GM19438 (cell line): ENCODE measurements around the gene MAGEB1.

Experiments used
- ATAC-seq: cut with Tn5 transposase; IDR thresholded peaks from one replicate; pipeline ENCODE4 v1.9.1; 2021; ENCODE audit warnings: low read depth; ENCODE audit not compliant: unreplicated experiment

Gene MAGEB1, protein sequence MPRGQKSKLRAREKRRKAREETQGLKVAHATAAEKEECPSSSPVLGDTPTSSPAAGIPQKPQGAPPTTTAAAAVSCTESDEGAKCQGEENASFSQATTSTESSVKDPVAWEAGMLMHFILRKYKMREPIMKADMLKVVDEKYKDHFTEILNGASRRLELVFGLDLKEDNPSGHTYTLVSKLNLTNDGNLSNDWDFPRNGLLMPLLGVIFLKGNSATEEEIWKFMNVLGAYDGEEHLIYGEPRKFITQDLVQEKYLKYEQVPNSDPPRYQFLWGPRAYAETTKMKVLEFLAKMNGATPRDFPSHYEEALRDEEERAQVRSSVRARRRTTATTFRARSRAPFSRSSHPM

DNA sequence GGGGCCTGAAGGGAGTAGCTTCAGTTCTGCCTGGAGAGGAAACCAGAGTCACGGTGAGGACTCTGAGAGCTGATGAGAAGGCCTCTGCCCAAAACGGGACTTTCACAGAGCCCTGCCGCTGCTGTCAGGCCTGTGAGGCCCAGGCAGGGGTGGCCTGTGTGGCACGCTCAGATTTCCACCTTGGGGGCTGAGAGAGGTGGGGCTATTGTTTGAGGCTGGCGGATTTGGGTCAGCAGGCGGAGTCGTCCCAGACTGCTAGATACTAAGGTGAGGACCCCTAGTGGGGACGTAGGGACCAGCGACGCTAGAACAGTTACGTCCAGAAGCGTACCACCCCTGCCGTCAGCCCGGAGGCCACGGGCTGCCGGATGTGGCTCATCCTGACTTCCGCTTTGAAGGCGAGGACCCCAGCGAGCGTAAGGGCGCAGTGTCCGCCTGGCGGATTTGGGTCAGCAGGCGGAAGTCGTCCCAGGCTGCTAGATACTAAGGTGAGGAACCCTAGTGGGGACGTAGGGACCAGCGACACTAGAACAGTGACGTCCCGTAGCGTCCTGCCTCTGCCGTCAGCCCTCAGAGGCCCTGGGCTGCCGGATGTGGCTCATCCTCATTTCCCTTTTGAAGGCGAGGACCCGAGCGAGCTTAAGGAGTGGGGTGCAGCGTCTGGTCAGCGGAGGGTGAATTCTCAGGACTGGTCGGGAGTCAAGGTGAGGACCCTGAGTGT is at the start of gene MAGEB1:
MAGEB1 (plus strand) TSS at position 378 of the 721 bp plus-strand sequence. CDS start 3,348 bp downstream, outside the sequence.
- ATAC-seq, result no peak

DNA sequence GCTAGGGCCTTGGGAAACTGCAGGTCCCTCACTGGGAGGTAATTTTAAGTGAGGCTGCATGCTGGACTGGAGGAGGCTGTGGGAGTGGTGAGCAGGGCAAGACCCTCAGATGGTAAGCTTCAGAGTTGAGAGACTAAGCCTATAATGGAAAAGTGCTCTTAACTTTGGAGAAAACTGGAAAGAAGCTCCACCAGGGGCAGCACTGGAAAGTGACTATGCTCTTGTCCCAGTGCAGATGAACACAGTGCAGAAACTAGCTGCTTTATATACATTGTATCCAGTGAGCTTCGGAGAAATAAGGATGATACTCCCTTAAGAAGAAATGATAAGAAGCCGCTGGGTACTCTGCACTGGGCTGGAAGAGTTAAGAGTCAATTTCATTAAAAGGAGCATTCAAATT is 34.8 kb upstream of the MAGEB1 start:
- no peak for ATAC-seq

DNA sequence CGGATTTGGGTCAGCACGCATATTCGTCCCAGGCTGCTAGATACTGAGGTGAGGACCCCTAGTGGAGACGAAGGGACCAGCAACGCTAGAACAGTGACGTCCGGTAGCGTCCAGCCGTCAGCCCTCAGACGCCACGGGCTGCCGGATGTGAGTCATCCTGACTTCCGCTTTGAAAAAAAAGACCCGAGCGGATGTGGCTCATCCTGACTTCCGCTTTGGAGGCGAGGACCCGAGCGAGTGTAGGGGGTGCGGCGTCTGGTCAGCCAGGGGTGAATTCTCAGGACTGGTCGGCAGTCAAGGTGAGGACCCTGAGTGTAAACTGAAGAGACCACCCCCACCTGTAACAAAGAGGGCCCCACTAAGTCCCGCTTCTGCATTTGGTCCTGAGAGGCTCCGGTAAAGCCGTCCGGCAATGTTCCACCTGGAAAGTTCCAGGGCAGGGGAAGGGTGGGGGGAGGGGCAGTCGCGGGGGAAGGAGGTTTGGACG is 31.5 kb upstream of the MAGEB1 start, which contains the start of gene MAGEB2:
MAGEB2 (plus strand) TSS at position 207 of the 487 bp plus-strand sequence. CDS start 3,018 bp downstream, outside the sequence.
- no peak for ATAC-seq

DNA sequence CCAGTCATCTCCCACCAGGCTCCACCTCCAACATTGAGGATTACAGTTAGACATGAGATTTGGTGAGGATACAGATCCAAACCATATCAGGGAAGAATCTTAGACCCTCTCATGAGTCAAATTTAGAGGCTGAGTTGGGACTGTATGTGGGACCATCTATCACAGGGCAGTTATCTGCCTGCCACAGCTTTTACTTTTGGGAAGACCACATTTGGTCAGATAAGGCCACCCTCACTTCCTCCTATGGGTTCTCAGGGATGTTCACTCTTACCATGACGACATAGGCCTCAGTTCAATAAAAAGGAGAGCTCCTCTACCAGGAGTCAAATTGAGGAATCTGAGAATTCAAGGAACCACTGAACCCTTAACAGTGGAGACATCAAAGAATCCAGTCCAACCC is 29.5 kb upstream of the MAGEB1 start:
- ATAC-seq, result no peak

DNA sequence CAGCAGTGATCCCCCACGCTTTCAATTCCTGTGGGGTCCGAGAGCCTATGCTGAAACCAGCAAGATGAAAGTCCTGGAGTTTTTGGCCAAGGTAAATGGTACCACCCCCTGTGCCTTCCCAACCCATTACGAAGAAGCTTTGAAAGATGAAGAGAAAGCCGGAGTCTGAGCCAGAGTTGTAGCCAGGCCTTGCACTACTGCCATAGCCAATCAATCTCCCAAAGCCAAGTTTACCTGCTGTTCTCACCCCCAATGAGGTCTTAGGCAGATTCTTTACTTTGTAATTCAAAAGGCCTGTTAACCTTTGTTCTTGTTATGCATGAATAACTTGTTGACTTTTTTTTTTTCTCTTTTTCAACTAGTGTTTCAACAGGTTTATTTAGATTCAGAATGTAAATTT is 27.6 kb upstream of the MAGEB1 start:
- ATAC-seq, result no peak

DNA sequence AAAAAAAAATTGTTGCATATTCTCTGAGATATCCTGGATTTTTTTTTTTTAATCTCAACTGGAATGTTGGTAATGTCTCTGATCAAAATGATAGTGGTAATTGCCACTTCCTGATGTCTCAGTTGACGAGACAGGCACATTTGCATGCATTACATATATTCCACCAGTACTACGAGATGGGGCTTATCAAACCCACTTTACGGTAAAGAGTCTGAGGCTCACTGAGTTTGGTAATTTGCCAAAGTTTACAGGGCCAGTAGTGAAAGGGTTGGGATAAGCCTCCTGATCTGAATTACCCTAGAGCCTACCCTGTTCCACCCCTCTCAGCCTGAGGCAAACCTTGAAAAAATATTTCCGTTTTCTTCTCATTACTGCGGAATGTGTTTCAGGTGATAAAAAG is 26.3 kb upstream of the MAGEB1 start:
- no peak for ATAC-seq

DNA sequence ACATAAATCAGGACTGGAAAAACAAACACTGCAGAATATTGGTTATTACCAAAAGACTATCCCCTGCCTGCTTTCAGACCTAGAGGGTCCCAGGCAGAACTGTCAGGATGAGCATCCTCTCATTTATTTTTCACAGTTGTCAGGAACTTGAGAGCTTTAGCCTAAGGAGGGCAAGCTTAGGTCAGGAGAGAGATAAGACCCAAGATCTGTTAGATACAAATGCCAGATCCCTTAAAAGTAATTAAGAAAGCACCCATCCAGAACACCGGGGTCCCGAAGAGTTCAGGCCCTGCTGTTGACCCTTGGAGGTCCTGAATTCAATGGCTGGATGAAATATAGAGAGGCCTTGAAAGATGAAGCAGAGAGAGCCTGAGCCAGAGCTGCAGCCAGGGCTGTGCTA is 22.4 kb upstream of the MAGEB1 start:
- no peak for ATAC-seq

DNA sequence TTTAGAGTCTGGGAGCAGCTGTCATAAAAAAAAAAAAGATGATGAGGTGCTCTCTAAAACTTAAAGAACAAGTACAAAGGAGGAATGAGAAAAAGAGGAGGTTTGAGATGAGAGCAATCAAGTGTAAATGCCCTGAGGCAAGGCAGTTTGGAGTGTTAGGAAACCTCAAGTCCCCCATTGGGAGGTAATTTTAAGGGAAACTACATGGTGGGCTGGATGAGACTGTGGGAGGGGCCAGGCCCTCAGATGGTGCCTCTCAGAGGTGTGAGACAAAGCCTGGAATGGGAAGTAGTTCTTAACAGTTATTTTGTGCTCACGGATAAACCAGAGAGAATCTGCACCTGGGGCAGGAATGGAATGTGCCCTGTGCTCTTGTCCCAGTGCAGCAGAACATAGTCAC is 18.4 kb upstream of the MAGEB1 start:
- no peak for ATAC-seq

DNA sequence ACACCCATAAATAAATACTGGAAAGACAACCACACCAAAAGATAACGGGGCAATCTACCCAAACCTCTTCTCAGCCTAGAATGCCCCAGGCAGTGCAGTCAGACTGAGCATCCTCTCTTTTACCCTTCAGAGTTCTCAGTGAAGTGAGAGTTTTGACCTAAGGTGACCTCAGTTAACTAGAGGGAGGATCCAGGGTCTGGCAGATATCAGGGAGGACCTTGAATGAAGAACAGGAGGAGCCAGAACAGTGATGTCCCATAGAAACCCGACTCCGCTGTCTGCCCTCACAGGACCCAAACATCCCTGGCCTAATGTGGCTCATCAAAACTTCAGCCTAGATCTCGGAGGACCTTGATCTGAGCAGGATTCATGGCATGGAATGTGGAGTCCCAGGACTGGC is 16.6 kb upstream of the MAGEB1 start, which contains the start of gene MAGEB3:
MAGEB3 (plus strand) TSS at position 263 of the 400 bp plus-strand sequence. CDS start 5,268 bp downstream, outside the sequence.
- no peak for ATAC-seq

DNA sequence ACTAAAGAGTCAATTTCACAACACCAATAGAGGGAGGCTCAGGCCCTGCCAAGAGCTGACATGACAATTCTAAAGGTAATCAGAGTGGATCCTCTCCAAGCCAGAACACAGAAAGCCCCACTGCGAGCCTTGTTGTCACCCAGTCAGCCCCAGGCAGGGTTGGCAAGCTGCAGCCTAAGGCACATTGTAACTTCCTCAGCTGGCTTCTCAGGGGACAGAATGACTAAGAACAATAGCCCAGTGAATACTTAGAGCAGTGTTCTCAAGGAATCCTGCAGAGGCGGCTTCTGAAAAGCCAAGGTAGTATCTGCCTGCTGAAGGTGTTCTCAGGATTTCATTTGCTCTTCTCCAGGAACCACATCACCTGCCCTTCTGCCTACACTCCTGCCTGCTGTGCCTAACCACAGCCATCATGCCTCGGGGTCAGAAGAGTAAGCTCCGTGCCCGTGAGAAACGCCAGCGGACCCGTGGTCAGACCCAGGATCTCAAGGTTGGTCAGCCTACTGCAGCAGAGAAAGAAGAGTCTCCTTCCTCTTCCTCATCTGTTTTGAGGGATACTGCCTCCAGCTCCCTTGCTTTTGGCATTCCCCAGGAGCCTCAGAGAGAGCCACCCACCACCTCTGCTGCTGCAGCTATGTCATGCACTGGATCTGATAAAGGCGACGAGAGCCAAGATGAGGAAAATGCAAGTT is 5.1 kb upstream of the MAGEB1 start, which contains the start of gene MAGEB4:
MAGEB4 (plus strand) TSS at position 277 of the 692 bp plus-strand sequence; CDS start at position 413, 136 bp downstream.
- ATAC-seq, result no peak

DNA sequence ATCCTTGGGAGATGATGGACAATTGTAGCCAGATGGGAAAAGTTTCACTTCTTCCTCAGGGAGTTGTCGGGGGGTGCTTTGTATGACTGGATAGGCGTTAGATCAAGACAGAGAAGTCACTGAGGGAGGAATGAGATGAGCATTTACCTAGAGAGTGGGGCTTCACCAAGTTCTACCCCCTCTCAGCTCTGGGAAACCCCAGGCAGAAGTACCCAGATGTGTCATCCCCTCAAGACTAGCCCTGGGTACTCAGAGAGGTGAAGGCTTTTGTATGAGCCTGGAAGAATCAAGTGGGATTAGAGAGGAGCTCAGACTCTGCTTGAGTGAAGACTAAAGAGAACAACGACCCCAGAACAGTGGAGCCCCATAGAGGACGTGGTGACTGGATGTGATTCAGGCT is 1.9 kb downstream of the MAGEB1 start:
- no peak for ATAC-seq

DNA sequence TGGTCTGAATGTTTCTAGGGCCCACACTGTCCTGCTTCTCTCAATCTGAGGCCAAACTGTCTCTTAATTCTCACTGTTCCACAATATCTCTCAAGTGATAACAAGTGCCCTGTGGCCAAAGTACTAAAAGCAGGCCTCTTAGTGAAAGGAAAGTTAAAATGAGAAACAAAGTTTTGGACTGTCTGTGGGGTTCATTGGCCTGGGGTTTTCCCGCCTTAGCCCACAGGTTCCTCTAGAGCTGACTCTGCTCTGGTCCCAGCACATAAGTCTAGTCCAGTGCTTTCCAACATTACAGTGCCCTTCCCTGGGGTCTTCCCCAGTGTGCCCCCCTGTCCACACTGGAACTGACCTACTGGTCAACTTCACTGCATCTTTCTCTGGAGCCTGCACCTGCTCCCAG is 6.3 kb downstream of the MAGEB1 start:
- no peak for ATAC-seq

DNA sequence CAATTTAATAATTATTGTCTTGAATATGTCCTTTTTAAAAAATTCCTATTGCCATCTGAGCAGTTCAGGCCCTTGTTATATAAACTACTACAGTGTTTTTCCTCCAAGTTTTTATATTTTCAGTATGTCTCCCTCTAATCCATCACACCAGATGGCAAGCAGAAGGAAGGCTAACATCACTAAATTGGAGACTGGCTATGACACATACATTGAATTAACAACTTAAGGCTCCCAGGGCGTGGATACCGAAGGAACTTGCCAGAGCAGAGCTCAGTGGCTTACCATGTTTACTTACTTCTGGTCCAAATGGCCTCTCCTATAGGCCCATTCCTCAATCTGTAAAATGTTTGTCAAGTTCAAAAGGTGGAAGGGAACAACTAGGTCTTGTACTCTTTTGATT is 13.0 kb downstream of the MAGEB1 start:
- no peak for ATAC-seq

DNA sequence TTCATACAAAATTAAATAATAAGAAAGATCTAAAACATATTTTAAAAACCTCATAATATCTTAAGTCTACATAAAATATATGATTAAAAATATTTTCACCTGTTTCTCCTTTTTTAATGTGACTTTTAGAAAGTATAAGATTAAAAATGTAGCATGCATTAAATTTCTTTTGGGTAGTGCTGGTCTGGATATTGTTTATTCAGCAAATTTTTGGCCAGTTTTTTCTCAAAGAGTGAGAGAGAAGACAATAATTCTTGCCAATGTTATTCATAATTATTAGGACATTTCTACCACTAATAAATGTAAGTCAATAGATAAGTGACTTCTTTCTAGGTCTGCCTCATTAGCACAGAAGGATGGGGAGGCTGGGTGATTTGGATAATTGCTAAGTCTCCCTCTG is 14.1 kb downstream of the MAGEB1 start:
- ATAC-seq, result no peak

DNA sequence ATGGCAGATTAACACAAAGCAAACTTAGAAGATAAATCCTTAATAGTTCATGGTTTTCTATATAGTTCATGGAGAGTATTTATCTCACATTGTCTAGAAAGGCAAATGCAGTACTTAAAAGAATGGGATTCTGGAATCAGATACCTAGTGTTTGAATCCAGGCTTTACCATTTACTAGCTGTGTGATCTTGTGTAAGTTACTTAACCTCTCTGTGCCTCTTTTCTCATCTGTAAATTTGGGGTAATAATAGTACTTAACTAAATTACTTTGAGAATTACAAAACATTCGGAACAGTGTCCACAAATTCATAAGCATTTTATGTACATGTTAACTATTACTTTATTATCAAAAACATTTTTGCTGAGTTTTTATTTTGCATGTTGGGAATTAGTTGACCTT is 15.8 kb downstream of the MAGEB1 start:
- no peak for ATAC-seq

DNA sequence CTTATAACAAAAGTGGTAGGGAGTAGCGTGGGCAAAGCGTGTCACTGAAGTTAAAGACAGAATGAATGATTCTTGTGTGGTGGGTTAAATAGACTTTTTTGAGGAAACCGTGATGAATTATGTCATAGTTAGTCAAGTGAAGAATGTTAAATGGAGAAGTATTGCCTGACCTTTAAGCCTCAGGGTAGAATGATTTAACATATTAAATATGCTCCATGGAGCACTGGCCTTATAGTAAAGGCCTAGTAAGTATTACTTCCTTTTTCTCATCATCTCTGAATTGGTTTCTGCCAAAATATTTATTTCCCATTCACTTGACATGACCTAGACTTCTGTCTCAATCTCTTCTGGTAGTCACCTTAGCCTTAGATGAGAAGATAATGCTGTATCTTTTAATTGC is 23.7 kb downstream of the MAGEB1 start:
- ATAC-seq, result no peak

DNA sequence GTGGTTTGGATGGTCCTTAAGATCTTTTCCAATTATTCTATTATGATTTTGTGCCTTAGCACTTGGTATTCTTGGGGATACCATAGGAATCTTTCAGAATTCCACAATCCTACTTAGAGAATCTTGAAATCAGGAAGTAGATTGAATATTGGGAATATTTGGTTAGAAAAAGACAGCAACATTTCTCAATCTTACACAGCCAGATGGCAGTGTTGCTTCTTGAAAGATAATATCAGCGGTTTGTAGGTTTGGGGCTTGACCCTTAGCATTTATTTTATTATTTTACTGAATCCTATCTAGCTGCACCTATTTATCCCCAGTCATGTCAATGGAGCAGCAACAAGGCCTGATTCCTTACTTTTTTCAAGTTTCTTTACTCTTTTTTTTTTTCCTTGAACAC is 28.6 kb downstream of the MAGEB1 start:
- no peak for ATAC-seq

DNA sequence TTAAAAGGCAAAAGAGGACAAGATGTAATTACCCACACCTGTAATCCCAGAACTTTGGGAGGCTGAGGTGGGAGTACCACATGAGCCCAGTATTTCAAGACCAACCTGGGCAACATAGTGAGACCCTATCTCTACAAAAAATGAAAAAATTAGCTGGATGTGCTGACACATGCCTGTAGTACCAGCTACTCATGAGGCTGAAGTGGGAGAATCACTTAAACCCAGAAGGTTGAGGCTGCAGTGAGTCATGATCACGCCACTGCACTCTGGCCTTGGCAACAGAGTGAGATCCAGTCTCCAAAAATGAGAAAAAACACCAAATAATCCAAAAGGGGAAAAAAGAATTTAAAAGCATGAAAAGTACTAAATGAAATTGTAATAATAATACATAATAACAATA is 31.4 kb downstream of the MAGEB1 start:
- ATAC-seq, result no peak

DNA sequence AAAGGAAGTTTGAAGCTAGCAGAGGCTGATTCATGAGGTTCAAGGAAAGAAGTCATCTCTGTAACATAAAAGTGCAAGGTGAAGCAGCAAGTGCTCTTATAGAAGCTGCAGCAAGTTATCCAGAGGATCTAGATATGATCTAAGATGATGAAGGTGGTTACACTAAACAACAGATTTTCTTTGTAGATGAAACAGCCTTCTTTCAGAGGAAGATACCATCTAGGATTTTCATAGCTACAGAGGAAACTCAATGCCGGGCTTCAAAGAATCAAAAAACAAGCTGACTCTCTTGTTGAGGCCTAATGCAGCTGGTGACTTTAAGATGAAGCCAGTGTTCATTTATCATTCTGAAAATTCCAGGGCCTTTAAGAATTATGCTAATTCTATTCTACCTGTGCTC is 33.5 kb downstream of the MAGEB1 start:
- ATAC-seq, result no peak

DNA sequence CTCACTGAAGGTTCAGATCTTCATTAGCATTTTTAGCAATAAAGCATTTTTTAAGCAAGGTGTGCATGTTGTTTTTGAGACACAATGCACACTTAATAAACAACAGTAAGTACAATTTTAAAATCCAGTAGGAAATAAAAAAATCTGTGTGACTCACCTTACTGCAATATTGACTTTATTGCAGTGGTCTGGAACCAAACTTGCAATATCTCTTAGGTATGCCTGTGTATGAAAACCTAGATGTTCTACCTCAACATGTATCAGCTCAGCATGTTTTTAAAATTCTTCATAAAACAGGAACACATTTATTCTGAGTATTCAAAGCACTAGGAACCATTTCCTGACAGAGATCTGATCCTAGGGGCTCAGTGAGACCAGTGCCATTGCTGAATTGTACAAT is 35.6 kb downstream of the MAGEB1 start:
- no peak for ATAC-seq
